22Rv1 (cell line): ENCODE measurements around the gene SPOCK1.

Experiments
- CTCF ChIP-seq: fragments of 450-650 bp; IDR thresholded peaks from 2 replicates; pipeline ENCODE4 v1.5.1; 2017; ENCODE audit warnings: mild to moderate bottlenecking
- ZFX ChIP-seq: fragments of 450-650 bp; IDR thresholded peaks from 2 replicates; pipeline ENCODE4 v1.6.1; 2017; ENCODE audit warnings: antibody characterized with exemption, borderline replicate concordance

GRCh38 chr5:137071931-137072330, 427.2 kb downstream of the SPOCK1 start:
- TF ChIP-seq CTCF (no peak), ZFX (no peak)
